SIG-M5 treated with dmso at 0.1 percent for 504 hours (cell line): ENCODE data around the gene C1QTNF1.
A peak's percentile ranks its signal among the peaks of the same experiment; 100 is the strongest.

Experiments
- DNase-seq: peaks from one replicate; lab custom pipeline; 2025; ENCODE audit not compliant: unreplicated experiment; lab: John Stamatoyannopoulos, UW

Gene C1QTNF1

DNA sequence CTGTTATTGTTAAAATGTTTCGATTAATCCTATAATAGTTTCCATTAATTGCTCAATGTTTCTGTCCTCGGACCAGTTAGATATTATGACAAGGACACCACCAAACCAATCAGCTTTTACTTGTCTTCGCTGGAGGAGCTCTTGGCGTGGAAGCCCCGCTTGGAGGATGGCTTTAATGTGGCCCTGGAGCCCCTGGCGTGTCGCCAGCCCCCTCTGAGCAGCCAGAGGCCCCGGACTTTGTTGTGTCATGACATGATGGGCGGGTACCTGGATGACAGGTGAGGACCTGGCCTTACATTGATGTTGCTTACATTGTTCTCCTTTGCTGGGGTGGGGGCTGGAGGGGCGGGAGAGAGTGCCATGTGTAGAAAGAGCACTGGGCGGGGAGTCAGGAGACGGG, 53.6 kb downstream of the C1QTNF1 start:
- no peak for DNase-seq

DNA sequence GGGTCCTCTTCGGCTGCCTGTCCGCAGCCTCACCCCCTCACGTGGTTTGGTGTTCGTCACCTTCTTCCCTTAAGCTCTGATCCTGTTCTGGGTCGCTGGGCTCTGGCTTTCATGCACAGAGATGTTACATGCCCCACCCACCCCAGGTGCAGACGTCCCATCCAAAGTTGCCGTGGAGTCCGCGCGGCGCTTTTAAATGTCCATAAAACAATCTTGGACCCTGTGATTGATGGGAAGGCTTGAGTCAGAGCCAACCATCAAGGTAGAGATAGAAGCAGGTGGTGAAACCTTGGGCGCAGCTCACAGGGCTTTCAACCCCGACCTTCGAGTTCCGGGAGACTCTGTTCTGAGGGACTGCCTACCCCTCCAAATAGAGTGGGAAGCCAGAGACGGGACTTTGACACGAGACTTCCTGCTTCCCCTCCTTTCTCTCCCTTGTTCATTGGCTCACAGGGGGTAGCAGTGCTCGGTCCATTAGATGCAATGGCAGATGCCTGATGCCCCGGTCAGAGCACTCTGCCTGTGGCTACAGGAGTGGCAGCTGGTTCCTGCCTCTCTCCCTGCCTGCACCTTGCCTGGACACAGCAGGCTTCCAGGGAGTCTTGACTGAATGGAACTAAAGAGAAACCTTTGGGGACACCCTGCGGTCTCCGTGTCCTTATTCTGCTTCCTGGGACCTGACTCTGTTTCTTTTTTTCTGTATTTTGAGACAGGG, 54.7 kb downstream of the C1QTNF1 start:
- DNase-seq: no peak

DNA sequence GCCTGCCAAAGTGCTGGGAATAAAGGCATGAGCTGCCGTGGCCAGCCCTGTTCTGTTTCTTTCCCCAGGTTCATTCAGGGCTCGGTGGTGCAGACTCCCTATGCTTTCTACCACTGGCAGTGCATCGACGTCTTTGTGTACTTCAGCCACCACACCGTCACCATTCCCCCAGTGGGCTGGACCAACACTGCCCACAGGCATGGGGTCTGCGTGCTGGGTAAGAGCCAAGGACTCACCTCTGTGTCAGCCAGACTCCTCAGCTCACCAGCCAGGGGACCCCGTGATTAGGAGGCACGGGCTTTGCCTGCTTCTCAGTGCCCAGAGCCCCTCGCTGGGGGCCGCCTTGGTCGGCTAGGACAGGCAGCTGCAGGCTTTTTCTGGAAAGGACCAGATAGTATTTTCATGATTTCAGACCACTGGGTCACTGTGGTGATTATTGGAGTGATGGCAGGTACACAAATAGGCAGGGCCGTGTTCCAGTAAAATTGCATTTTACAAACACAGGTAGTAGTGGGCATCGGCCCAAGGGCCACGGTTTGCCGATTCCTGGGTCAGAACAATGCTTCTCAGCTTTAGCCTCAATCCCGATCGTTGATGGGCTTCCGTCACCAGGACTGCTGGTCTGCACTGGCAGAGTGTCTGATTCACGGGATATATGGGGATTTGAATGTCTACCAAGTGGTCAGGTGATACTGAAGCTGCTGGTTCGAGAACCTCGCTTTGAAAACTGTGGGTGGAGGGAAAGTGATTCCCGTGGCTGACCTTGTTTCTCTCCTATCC, 55.6 kb downstream of the C1QTNF1 start:
- no peak for DNase-seq

DNA sequence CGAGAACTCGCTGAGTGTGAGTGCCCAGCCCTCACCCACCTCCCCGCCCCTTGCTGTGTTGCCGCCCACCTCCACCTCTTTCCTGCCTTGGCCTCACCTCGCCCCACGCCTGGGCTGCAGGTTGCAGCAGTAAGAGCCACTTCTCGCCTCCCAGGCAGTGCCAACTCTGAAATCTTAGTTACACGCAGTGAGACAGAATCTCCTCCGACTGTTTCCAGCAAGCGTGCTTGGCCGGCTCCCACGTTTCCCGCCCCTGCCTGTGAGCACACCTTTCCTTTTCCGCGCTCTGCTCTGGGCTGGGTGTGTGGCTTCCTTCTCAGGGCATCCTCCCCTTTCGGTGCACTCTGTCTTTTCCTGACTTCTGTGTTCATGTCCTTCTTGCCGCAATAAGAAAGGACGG, 56.4 kb downstream of the C1QTNF1 start:
- no peak for DNase-seq

DNA sequence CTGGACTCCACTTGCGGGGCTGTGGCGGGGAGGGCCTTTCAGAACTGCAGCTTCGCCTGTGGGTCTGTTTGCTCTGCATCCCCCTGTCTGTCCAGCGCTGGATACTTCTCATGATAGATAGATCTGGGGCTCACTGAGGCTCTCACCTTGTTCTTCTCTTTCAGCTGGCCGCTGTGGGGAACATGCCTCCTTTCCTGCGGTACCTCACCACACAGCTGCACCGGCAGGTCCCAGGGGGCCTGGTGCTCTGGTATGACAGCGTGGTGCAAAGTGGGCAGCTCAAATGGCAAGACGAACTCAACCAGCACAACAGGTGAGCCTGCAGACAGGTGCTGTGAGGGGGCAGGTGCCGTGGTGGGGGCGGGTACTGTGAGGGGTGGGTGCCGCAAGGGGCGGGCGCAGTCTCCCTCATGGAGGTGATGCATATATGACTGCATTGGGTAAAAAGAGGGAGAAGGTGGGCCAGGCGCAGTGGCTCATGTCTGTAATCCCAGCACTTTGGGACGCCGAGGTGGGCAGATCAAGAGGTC, 56.9 kb downstream of the C1QTNF1 start:
- DNase-seq: no peak

DNA sequence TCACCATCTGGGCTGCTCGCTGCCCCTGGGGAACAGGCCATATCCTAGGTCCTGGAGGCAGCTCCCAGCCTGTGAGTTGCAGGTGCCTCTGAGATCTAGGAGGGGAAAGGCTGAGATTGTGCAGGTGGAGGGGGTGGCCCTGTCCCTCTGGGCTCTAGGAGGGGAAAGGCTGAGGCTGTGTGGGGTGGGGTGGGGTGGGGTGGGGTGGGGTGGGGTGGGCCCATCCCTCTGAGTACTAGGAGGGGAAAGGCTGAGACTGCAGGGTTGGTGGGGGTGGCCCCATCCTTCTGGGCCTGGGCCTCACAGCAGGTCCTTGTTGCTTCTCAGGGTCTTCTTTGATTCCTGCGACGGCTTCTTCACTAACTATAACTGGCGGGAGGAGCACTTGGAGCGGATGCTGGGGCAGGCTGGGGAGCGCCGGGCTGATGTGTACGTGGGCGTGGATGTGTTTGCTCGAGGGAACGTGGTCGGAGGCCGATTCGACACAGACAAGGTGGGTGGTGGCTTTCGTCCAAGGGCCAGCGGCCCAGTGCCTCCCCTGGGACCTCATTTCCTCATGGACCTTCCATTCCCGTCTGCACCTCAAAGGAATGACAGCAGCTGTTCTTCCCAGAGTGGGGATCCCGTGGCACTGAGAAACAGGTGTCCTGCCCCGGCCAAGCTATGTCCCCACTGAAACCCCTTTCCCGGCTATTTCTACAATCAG, 57.8 kb downstream of the C1QTNF1 start:
- DNase-seq: no peak

DNA sequence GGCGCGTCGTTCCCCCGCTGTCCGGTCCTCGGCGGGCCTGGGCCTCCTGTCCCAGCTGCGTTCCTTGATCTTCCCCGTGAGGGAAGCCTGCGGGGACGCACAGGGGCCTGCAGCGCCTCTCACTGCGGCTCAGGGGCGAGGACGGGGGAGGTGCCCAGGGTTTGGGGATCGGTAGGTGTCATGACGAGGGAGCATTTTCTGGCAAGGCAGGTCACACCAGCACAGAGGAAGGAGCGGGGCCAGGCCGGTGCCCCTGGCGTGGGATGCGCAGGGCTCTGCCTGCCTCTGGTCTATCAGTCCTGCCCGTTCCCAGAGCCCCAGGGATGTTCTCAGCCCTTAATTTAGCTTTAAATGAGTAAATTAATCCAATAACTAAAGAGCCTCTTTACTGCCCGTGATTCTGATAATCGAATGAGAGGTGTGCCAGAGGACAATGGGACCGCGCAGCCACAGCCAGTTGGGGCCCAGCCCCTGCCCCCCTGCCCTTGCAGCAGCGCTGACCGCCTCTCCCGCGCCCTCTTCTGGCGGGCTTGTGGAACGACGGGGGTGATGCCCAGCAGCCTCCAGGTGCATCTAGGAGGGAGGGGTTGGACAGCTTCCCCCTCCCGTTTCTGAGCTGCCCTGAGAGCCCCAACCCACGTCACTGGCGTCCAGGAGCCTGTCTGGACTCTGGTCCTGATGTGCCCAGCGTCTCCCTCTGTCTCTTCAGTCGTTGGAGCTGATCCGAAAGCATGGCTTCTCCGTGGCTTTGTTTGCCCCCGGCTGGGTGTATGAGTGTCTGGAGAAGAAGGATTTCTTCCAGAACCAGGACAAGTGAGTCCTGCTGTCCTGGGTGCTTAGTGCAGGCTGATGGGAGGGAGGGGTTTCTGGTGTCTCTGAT, 58.6 kb downstream of the C1QTNF1 start:
- peak; percentile 24 for DNase-seq

DNA sequence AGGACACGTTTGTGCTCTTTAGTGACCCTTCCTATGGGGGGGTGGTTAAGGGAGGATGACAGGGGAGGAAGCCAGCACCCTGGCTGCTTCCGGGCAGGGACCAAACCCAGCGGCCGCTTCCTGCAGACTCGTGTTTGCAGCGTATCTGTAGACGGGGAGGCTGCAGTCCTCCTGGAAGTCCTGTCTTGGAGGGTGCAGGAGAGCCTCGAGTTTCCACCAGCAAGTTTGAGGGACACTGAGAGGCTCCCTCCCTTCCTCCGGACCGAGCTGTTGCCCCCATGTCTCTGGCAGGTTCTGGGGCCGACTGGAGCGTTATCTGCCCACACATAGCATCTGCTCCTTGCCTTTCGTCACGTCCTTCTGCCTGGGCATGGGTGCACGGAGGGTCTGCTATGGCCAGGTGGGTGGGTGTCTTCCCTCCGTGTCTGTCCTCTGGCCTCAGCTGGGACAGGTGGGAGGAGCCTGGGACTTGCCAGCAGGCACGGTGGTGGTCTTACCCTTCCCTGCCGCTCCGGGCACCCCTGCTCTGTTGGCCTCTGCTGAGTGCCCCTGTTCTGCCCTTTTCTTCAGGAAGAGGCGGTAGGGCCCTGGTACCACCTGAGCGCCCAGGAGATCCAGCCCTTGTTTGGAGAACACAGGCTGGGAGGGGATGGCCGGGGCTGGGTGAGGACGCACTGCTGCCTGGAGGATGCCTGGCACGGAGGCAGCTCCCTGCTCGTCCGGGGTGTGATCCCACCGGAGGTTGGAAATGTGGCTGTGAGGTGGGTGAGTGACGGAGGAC, 59.4 kb downstream of the C1QTNF1 start:
- DNase-seq: no peak

DNA sequence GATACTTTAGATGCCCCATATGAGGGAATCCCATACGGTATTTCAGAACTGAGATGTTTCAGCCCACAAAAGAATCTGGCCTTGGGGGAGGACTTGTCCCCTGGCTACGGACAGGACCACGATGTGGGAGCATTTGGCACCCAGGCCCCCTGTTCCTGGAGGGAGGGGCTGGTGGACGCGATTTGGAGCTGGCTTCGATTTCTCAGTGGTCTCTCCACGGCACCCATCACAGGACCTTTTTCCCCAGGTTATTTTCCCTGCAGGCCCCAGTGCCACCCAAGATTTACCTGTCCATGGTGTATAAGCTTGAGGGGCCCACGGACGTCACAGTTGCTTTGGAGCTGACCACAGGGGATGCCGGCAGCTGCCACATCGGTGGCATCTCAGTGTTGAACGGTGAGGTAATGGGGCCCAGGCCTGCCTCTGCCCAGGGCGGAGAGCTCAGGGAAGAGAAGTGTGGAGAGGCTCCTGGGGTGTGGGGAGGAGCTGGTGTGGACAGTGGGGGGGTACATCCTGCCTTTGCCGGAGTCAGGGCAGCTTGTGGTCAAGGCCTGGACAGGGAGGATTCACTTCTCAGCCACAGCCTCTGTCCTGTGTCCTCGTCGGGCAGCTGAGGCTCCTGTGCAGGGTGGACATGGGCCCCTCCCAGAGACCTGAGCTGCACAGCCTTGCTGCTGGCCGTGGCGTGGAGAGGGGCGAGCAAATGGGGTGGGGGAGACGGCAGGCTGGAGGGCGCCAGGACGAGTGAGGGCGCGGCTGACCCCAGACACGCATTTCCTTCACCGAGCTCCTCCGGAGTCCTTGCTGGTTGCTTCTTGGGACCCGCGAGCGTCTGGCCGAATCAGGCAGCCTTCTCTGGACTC, 60.6 kb downstream of the C1QTNF1 start:
- no peak for DNase-seq

DNA sequence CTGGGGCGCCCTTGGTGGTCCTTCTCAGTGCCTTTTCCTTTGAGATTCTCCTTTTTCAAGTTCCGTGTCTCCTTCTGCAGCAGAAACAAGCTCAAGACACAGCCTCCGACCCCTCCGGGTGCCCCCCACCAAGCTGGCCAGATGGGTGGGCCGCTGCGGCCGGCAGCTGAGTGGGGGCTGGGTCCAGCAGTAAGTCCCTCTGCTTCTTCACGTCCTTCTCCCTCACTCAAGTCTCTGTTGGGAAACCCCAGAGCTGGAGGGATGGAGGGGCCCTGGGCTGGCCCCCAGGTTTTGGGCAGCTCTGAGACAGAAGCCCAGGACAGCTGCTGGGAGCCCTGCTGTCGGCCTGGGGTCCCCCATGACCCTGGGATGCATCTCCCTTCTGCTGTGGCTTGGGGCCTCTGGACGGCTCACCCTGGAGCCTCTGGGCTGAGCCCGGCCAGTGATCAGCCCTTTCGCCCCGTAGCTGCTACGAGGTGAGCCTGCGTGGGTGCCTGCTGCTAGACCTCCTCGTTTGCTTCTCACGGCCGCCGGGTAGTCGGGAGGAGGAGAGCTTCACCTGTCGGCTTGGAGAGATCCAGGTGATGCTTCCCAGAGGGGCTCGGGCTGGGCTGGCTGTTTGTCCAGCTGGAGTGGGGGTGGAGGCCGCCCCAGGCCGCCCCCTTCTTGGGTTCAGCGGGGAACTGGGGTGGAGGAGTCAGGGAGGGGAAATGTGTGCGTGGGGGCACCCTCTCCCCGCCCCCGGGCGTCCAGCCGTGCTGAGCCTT, 61.4 kb downstream of the C1QTNF1 start:
- DNase-seq: no peak

DNA sequence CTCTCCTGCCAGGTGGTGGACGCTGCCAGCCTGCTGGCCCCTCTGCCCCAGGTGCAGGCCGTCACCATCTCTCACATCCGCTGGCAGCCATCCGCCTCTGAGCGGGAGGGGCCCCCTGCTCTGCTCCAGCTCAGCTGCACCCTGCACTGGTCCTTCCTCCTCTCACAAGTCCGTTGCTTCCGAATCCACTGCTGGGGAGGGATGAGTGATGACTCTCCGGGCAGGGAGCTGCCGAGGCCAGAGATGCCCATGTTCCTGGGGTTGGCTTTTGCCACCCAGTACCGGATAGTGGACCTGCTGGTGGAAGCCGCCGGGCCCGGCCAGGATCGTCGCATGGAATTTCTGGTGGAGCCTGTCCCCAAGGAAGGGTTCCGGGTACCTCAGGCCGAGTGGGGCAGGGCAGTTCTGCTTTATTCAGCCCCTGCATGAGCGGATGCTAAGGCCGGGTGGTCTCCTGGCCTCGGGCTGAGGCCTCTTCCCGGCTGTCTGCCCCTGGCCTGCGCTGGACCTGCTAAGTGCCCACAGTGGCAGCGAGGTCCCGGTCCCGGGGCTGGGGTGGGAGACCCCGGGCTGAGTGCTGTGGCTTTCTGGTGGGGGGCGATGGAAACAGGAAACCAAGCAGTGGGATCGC, 62.1 kb downstream of the C1QTNF1 start:
- DNase-seq: no peak

DNA sequence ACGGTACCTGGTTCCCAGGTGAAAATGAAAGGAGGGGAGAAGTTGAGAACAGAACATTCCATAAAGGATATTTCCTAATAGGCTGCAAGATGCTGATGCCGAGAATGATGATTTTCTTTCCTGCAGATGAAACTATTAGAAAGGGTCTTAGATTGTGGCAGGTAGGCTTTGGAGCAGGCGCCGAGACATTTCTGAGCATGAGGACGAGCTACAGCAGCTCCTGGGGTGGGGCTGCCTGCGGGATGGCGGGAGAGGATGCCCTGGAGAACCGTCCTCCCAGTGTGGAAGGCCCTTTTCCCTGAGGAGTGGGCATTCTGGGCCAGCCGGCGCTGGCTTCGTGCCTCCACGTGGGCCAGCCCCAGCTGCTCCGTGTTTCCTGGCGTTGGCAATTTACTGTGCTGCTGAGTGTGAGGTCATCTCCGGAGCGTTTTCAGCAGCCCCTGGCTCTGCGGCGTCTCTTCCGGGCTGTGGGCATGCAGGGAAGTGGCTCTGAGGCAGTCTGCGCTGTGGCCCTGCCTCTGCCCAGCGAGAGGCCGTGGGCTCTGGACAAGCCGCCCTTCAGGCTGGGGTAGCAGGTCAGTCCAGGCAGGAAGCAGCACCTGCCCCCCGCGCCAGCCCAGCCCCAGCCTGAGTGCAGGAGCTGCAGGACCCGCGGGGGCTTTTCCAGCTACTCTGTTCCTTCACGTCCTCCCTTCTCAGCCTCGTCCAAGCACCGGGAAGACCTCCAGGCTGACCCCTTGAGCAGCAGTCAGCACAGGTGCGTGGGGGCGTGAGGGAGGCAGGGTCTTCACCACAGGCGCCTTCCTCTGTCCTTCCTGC, 62.8 kb downstream of the C1QTNF1 start:
- no peak for DNase-seq

DNA sequence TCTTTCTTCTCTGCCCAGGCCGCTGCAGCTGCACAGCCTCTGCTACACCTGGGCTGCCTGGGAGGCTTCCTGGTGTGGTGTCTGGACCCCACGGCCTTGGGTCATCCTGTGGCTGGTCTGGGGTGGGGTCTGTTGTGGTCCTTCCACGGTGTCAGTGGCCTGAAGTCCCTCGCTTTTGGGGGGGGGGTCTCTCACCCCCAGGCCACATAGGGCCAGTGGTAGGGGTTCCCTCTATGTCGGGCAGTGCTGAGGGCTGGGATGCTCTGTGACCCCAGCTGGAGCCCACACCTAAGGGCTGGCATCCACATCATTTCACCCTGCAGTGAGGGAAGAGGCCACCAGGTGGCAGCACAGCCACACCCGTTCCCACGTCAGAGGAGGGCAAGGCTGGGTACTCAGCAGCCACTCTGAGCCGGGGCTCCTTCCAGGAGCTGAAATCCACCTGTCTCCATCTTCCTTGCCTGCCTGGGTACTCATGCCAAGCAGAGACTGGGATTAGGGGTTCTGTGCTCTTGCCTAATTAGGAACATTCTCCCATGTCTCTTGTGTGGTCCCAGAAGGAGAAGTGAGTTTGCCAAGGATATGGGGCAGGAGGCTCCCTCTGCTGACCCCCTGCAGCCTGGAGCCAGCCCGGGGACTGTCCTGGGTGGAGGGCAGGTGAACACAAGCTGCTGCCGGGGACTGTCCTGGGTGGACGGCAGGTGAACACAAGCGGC, 63.6 kb downstream of the C1QTNF1 start:
- DNase-seq: peak; percentile 50

DNA sequence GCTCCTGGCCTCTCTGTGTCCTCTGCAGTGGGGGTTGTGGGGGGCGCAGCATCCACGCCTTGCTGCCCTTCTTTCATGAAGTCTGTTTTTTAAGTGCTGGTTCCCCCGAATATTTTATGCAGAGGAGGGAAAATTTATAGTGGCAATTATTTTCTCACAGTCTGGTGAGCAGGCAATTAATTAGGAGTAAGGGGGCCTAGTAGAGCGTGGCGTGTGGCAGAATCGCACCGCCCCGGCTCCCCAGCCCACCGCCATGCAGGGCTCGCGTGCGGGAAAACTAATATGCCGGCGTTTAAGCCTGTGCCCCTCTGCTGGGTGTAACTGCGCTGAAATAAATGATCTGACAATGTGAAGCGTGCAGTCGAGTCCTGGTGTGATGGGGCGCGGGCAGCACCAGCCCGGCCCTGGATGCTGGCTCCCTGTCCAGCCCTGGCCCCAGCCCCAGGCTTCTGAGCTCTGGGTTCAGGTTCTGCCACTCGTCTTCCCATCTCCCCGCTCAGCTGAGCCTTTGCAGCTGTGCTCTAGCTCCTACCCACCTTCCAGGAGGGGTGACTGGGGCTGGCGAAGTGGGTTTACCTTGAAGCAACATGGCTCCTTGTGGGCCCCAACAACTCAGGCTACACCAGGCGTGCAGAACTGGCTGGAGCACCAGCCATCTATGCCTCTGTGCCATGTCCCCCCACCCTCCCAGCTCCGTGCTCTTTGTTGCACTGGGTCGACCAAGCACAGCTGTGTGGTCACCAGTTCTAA, 64.5 kb downstream of the C1QTNF1 start:
- DNase-seq: no peak

DNA sequence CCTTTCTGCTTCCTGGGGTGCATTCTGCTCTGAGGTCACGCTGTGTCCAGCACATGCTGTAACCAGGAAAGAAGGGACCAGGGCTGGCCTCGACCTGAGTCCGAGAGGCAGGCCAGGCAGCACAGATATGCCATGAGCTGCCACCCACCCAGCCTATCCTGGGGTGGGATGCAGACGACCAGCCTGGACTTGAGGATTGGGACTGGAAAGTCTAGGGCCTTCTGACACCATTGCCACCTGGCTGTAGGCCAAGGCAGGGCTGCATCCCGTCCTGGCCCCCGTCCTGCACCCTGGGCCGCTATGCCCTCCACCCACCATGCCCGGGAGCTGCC, 65.0 kb downstream of the C1QTNF1 start:
- no peak for DNase-seq
